HepG2 (cell line): ENCODE results near the gene B3GNT9. TPM values are rescaled to one million over a fixed set of nuclear protein-coding genes. Genes with fewer than 3 reads are reported as not detected.

Experiments
- CEBPB ChIP-seq: IDR thresholded peaks from 2 replicates; pipeline ENCODE4 v1.6.1; 2011; ENCODE audit warnings: low read depth, low read length, improper control_type of control experiment, borderline replicate concordance
- CREB3 ChIP-seq: sonication (generic); formaldehyde crosslinking; IDR thresholded peaks from 2 replicates; pipeline ENCODE4 v1.5.0; 2020; ENCODE audit warnings: missing genetic modification reagents
- DNMT1 ChIP-seq: sonication (generic); formaldehyde crosslinking; IDR thresholded peaks from 2 replicates; pipeline ENCODE4 v1.5.1; 2020; ENCODE audit warnings: mild to moderate bottlenecking, missing genetic modification reagents
- ETS1 ChIP-seq: sonication (generic); formaldehyde crosslinking; IDR thresholded peaks from 2 replicates; pipeline ENCODE4 v1.4.0; 2020; ENCODE audit warnings: missing genetic modification reagents
- GTF3A ChIP-seq: sonication (generic); formaldehyde crosslinking; conservative IDR thresholded peaks from 2 replicates; pipeline ENCODE4 v1.4.0; 2020; ENCODE audit warnings: mild to moderate bottlenecking, missing genetic modification reagents
- HCFC1 ChIP-seq: fragments of 150-350 bp; IDR thresholded peaks from 2 replicates; pipeline ENCODE4 v1.6.1; 2014; ENCODE audit warnings: low read depth, low read length
- HOXA5 ChIP-seq: sonication (generic); formaldehyde crosslinking; IDR thresholded peaks from 2 replicates; pipeline ENCODE4 v1.4.0; 2020; ENCODE audit warnings: missing genetic modification reagents
- KLF6 ChIP-seq: IDR thresholded peaks from 2 replicates; pipeline ENCODE4 v1.8.0; 2016; ENCODE audit warnings: missing biosample characterization, missing genetic modification reagents
- MBNL3 ChIP-seq: fragments of 250-450 bp; sonication (Bioruptor Pico); conservative IDR thresholded peaks from 2 replicates; pipeline ENCODE4 v1.8.0; 2022; ENCODE audit warnings: mild to moderate bottlenecking, inconsistent platforms
- NFKBIZ ChIP-seq: IDR thresholded peaks from 2 replicates; pipeline ENCODE4 v1.6.1; 2018; ENCODE audit warnings: missing genetic modification reagents, missing compliant biosample characterization
- PAX8 ChIP-seq: sonication (generic); formaldehyde crosslinking; IDR thresholded peaks from 2 replicates; pipeline ENCODE4 v1.8.0; 2022; ENCODE audit warnings: mild to moderate bottlenecking, missing genetic modification reagents, borderline replicate concordance
- PCBP2 ChIP-seq: fragments of 200-400 bp; formaldehyde crosslinking; optimal IDR thresholded peaks from 2 replicates; pipeline ENCODE3; 2018; ENCODE audit warnings: low read length, low read depth; ENCODE audit not compliant: poor library complexity, severe bottlenecking
- POGK ChIP-seq: sonication (generic); formaldehyde crosslinking; conservative IDR thresholded peaks from 2 replicates; pipeline ENCODE4 v1.8.0; 2022; ENCODE audit warnings: mild to moderate bottlenecking, moderate library complexity, missing genetic modification reagents
- RFXAP ChIP-seq: sonication (generic); formaldehyde crosslinking; IDR thresholded peaks from 2 replicates; pipeline ENCODE4 v1.4.0; 2020; ENCODE audit warnings: missing genetic modification reagents, borderline replicate concordance
- RXRA ChIP-seq: sonication (generic); formaldehyde crosslinking; IDR thresholded peaks from 2 replicates; pipeline ENCODE4 v1.5.1; 2020; ENCODE audit warnings: missing genetic modification reagents
- TRAFD1 ChIP-seq: sonication (generic); formaldehyde crosslinking; IDR thresholded peaks from 2 replicates; pipeline ENCODE4 v1.5.1; 2020; ENCODE audit warnings: missing genetic modification reagents, mild to moderate bottlenecking, borderline replicate concordance
- ZC3H4 ChIP-seq: sonication (generic); formaldehyde crosslinking; IDR thresholded peaks from 2 replicates; pipeline ENCODE4 v1.4.0; 2020; ENCODE audit warnings: missing genetic modification reagents, borderline replicate concordance
- ZFP90 ChIP-seq: sonication (generic); formaldehyde crosslinking; IDR thresholded peaks from 2 replicates; pipeline ENCODE4 v1.8.0; 2022; ENCODE audit warnings: missing genetic modification reagents, mild to moderate bottlenecking, inconsistent platforms, borderline replicate concordance
- ZFP91 ChIP-seq: sonication (generic); formaldehyde crosslinking; IDR thresholded peaks from 2 replicates; pipeline ENCODE4 v1.9.0; 2022; ENCODE audit warnings: missing genetic modification reagents, mild to moderate bottlenecking, borderline replicate concordance
- ZNF550 ChIP-seq: sonication (generic); formaldehyde crosslinking; IDR thresholded peaks from 2 replicates; pipeline ENCODE4 v1.4.0; 2020; ENCODE audit warnings: mild to moderate bottlenecking, missing genetic modification reagents, borderline replicate concordance
- ZNF7 ChIP-seq: IDR thresholded peaks from 2 replicates; pipeline ENCODE4 v1.6.1; 2016; ENCODE audit warnings: missing biosample characterization, missing genetic modification reagents
- polyA plus RNA-seq, 8 experiments: library from polyadenylated mRNA; depleted of rRNA in 3 of 8; stranded (reverse) in 7 of 8; unstranded in 1 of 8; fragments of >200 nt; fragmentation: Illumina TruSeq in 4 of 8; extraction: Trizol in 4 of 8; gene quantifications; 2 replicates each; pipeline versions ENCODE4 v1.2.1 to v1.2.3, GENCODE V29; 2011 to 2016; ENCODE audit warnings: low read depth in 4 of 8, missing spikeins in 1 of 8, mixed read lengths in 1 of 8; ENCODE audit not compliant: insufficient read depth in 1 of 8
- total RNA-seq, 5 experiments: library from RNA; depleted of rRNA; stranded (reverse); fragments of >200 nt; fragmentation: Illumina TruSeq; extraction: Trizol; gene quantifications; 2 replicates each; pipeline ENCODE4 v1.2.3, GENCODE V29; 2016; ENCODE audit warnings: low read depth in 1 of 5

B3GNT9 gene
- total and polyA plus RNA-seq, 2 of the 13 experiments (the other 11 are each of a cell fraction or from before 2014, with no cell fraction given) = 1.5 to 3.1 TPM

- TF ChIP-seq PCBP2 (no peak), TRAFD1 (CRISPR knock-in tag) (0 out of 2 replicates have a peak, but pooled peaks have one; percentile 82), ZFP90 (CRISPR knock-in tag) (peak; percentile 92; the same call in 1 of the 2 replicates), RXRA (CRISPR knock-in tag) (peak; percentile 37), ZC3H4 (CRISPR knock-in tag) (no peak), CEBPB (no peak), RFXAP (CRISPR knock-in tag) (peak; percentile 74; the same call in 1 of the 2 replicates), HOXA5 (peak; percentile 82), ZFP91 (CRISPR knock-in tag) (peak; percentile 44; the same call in 1 of the 2 replicates), ZNF7 (CRISPR knock-in tag) (no peak), DNMT1 (peak; percentile 85; the same call in 1 of the 2 replicates), NFKBIZ (peak; percentile 42), CREB3 (CRISPR knock-in tag) (peak; percentile 91), KLF6 (no peak; the same call in 1 of the 2 replicates), POGK (CRISPR knock-in tag) (peak; percentile 88), GTF3A (peak; percentile 3; the same call in 1 of the 2 replicates), HCFC1 (peak; percentile 77), ETS1 (CRISPR knock-in tag) (peak; percentile 85; the same call in 1 of the 2 replicates), ZNF550 (CRISPR knock-in tag) (no peak), MBNL3 (CRISPR knock-in tag) (no peak), PAX8 (CRISPR knock-in tag) (no peak)
These were observed 41.3 kb upstream of the B3GNT9 start, which contains the start of gene E2F4 (continued) for GRCh38 chr16:67191995-67192681.
